HG03439 (cell line): ENCODE measurements around the gene ZNF587.
"Not testable (repeated sequence)": the region's sequence is repeated elsewhere in the genome, so short reads cannot be mapped to it uniquely, and the experiment has no call there.

Source experiments
- ATAC-seq: cut with Tn5 transposase; IDR thresholded peaks from one replicate; pipeline ENCODE4 v1.9.1; 2021; ENCODE audit warnings: mild to moderate bottlenecking, moderate library complexity; ENCODE audit not compliant: unreplicated experiment

ZNF587 gene

GRCh38 chr19:57821501-57821900 is 28.2 kb upstream of the ZNF587 start:
- not testable (repeated sequence) for ATAC-seq

- not testable (repeated sequence) for ATAC-seq
Observed at GRCh38 chr19:57823155-57823554, 26.5 kb upstream of the ZNF587 start.

GRCh38 chr19:57823608-57824007 is 26.1 kb upstream of the ZNF587 start:
- ATAC-seq, result not testable (repeated sequence)

- ATAC-seq, result no peak
Observed at GRCh38 chr19:57825511-57825910, 24.1 kb upstream of the ZNF587 start.

- no peak for ATAC-seq
Observed at GRCh38 chr19:57829316-57829715, 20.3 kb upstream of the ZNF587 start.

GRCh38 chr19:57830071-57830602 is 19.5 kb upstream of the ZNF587 start, which contains the start of gene ZNF587B:
Gene ZNF587B (plus strand): TSS chr19:57830299. CDS start chr19:57830529, 230 bp downstream.
- no peak for ATAC-seq

- ATAC-seq, result not testable (repeated sequence)
Observed at GRCh38 chr19:57836991-57837390, 12.7 kb upstream of the ZNF587 start.

GRCh38 chr19:57838622-57839191 is 11.0 kb upstream of the ZNF587 start:
- not testable (repeated sequence) for ATAC-seq

GRCh38 chr19:57841122-57841763 is 8.4 kb upstream of the ZNF587 start:
- ATAC-seq, result no peak

GRCh38 chr19:57847164-57847563 is 2.5 kb upstream of the ZNF587 start:
- not testable (repeated sequence) for ATAC-seq

- peak; percentile 18 for ATAC-seq
Observed at GRCh38 chr19:57849162-57849665, 445 bp upstream of the ZNF587 start.

GRCh38 chr19:57850553-57851017 is 926 bp downstream of the ZNF587 start:
- no peak for ATAC-seq

GRCh38 chr19:57851812-57852603 is 2.3 kb downstream of the ZNF587 start:
- not testable (repeated sequence) for ATAC-seq

GRCh38 chr19:57854117-57854516 is 4.5 kb downstream of the ZNF587 start:
- ATAC-seq, result not testable (repeated sequence)

GRCh38 chr19:57862351-57862750 is 12.7 kb downstream of the ZNF587 start:
- ATAC-seq, result not testable (repeated sequence)

- ATAC-seq, result no peak
Observed at GRCh38 chr19:57867868-57868492, 18.3 kb downstream of the ZNF587 start.

GRCh38 chr19:57869655-57870054 is 20.0 kb downstream of the ZNF587 start:
- not testable (repeated sequence) for ATAC-seq

GRCh38 chr19:57870225-57870624 is 20.6 kb downstream of the ZNF587 start:
- no peak for ATAC-seq

GRCh38 chr19:57872450-57872849 is 22.8 kb downstream of the ZNF587 start:
- no peak for ATAC-seq

- not testable (repeated sequence) for ATAC-seq
Observed at GRCh38 chr19:57873883-57874799, 24.5 kb downstream of the ZNF587 start.
